ENCODE measurements around the gene METAP1.
"Not testable (repeated sequence)": the region's sequence is repeated elsewhere in the genome, so short reads cannot be mapped to it uniquely, and the experiment has no call there.

Gene METAP1

GRCh38 chr4:98995183-98996055, at the start of gene METAP1:
TSS of gene METAP1 (plus strand) at chr4:98995721. CDS start at chr4:98995754, 33 bp downstream.
- DNase-seq: peak; percentile 90

- no peak for DNase-seq
Observed at GRCh38 chr4:98946359-98946758, 49.2 kb upstream of the METAP1 start.

GRCh38 chr4:98950925-98951324, 44.6 kb upstream of the METAP1 start:
- DNase-seq: no peak

- DNase-seq: no peak
Observed at GRCh38 chr4:98951710-98952109, 43.8 kb upstream of the METAP1 start.

- DNase-seq: no peak
Observed at GRCh38 chr4:98955229-98955628, 40.3 kb upstream of the METAP1 start.

GRCh38 chr4:98958065-98958464, 37.5 kb upstream of the METAP1 start:
- DNase-seq: no peak

- no peak for DNase-seq
Observed at GRCh38 chr4:98959411-98959810, 36.1 kb upstream of the METAP1 start.

- no peak for DNase-seq
Observed at GRCh38 chr4:98961770-98962169, 33.8 kb upstream of the METAP1 start.

- DNase-seq: no peak
Observed at GRCh38 chr4:98963538-98964433, 31.7 kb upstream of the METAP1 start.

- no peak for DNase-seq
Observed at GRCh38 chr4:98966926-98967325, 28.6 kb upstream of the METAP1 start.

- DNase-seq: no peak
Observed at GRCh38 chr4:98967786-98968329, 27.7 kb upstream of the METAP1 start.

- no peak for DNase-seq
Observed at GRCh38 chr4:98969878-98970785, 25.4 kb upstream of the METAP1 start.

GRCh38 chr4:98976716-98977115, 18.8 kb upstream of the METAP1 start:
- DNase-seq: no peak

GRCh38 chr4:98977557-98977956, 18.0 kb upstream of the METAP1 start:
- DNase-seq: no peak

- DNase-seq: no peak
Observed at GRCh38 chr4:98987720-98988119, 7.8 kb upstream of the METAP1 start.

GRCh38 chr4:98992835-98993234, 2.7 kb upstream of the METAP1 start:
- not testable (repeated sequence) for DNase-seq

GRCh38 chr4:98993419-98994071, 2.0 kb upstream of the METAP1 start:
- no peak for DNase-seq

- DNase-seq: no peak
Observed at GRCh38 chr4:98994474-98995182, 893 bp upstream of the METAP1 start.

- DNase-seq: peak; percentile 10
Observed at GRCh38 chr4:98996056-98996764, 689 bp downstream of the METAP1 start.

- no peak for DNase-seq
Observed at GRCh38 chr4:98996765-98997068, 1.2 kb downstream of the METAP1 start.

GRCh38 chr4:98997166-98997565, 1.6 kb downstream of the METAP1 start:
- DNase-seq: no peak

All from HCEC 1CT (cell line).